ENCODE data around the gene ANK3.

Gene ANK3

GRCh38 chr10:60266513-60266912, 123.2 kb downstream of the ANK3 start:
- ATAC-seq (replicated peaks; ENCODE audit: extremely low read depth, poor library complexity, severe bottlenecking) (no peak), DNase-seq (ENCODE audit: low spot score in 2 of 2) (no peak)
- H3K9me3 Mint-ChIP-seq: no peaks in the 10 kb centered on the region
- H3K4me3 Mint-ChIP-seq: no peak overlapping the region
- H3K27me3 Mint-ChIP-seq: no peaks in the 10 kb centered on the region
- H3K4me1 Mint-ChIP-seq: no peaks in the 10 kb centered on the region
- no peak overlapping the region for H3K27ac Mint-ChIP-seq (ENCODE audit: low read depth)
- peaks cover 14% of the 10 kb centered on the region for H3K36me3 Mint-ChIP-seq (ENCODE audit: insufficient read depth)

- Mint-ChIP-seq H3K9me3 (no peaks in the 10 kb centered on the region), H3K4me1 (no peaks in the 10 kb centered on the region), H3K27ac (ENCODE audit: low read depth) (no peak overlapping the region), H3K27me3 (no peaks in the 10 kb centered on the region), H3K36me3 (ENCODE audit: insufficient read depth) (peaks cover 28% of the 10 kb centered on the region), H3K4me3 (no peak overlapping the region)
- DNase-seq (ENCODE audit: low spot score in 2 of 2) (no peak), ATAC-seq (replicated peaks; ENCODE audit: extremely low read depth, poor library complexity, severe bottlenecking) (no peak)
Measured at GRCh38 chr10:60262647-60263126, 127.0 kb downstream of the ANK3 start.

DNA sequence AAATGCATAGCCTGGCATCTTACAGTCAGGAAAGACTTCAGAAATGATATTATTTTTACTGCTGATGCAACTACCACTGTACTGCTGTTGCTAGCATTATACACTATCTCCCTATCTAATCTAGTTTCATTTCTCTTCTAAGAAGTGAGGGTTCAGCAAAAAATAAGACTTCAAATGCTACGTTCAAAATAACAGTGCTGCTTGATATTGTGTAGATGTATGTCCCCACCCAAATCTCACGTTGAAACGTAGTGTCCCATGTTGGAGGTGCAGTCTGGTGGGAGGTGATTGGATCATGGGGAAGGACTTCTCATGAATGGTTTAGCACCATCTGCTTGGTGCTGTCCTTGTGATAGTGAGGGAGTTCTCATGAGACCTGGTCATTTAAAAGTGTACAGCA, 129.4 kb downstream of the ANK3 start:
- Mint-ChIP-seq H3K9me3 (no peaks in the 10 kb centered on the region), H3K27ac (ENCODE audit: low read depth) (no peak overlapping the region), H3K36me3 (ENCODE audit: insufficient read depth) (peaks cover 25% of the 10 kb centered on the region), H3K27me3 (no peaks in the 10 kb centered on the region), H3K4me3 (no peak overlapping the region), H3K4me1 (no peaks in the 10 kb centered on the region)
- ATAC-seq (replicated peaks; ENCODE audit: extremely low read depth, poor library complexity, severe bottlenecking): no peak
- DNase-seq (ENCODE audit: low spot score in 2 of 2): no peak

- no peak for ATAC-seq (replicated peaks; ENCODE audit: extremely low read depth, poor library complexity, severe bottlenecking)
- Mint-ChIP-seq H3K4me1 (peaks cover 6% of the 10 kb centered on the region), H3K4me3 (no peak overlapping the region), H3K27me3 (no peaks in the 10 kb centered on the region), H3K27ac (ENCODE audit: low read depth) (no peak overlapping the region), H3K36me3 (ENCODE audit: insufficient read depth) (peaks cover 26% of the 10 kb centered on the region), H3K9me3 (no peaks in the 10 kb centered on the region)
- DNase-seq (ENCODE audit: low spot score in 2 of 2): no peak
Measured at GRCh38 chr10:60258429-60258797, 131.3 kb downstream of the ANK3 start.

DNA sequence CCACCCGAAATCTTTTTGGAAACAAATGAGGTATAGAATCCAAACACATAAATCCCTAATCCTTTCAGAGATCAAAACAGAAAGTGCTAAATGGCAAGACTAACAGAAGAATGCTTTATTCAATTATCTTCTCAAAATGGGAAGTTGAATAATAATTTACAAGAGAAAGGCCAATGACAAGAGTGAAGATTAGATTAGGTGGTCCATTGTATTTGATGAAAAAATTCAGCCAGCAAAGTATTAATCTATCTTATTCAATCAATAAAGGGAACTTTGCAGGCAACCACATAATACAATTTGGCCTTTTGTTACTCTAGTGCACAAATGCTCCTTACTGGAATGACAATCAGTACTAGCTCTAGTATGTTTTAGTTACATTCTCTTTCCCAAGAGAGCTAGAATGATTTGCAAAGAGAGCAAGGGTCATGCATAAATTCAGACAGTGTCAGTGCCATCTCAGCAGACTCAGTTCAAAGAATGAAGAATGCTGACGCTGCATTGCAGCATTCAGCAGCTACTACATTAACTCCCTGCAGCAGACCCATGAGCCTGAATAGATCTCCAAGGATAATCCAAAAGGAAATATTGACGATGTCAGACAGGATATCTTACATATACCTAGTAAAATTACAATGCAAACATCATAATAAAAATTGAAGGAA, 131.8 kb downstream of the ANK3 start:
- no peaks in the 10 kb centered on the region for H3K9me3 Mint-ChIP-seq
- H3K36me3 Mint-ChIP-seq (ENCODE audit: insufficient read depth): peaks cover 25% of the 10 kb centered on the region
- no peak for DNase-seq (ENCODE audit: low spot score in 2 of 2)
- no peaks in the 10 kb centered on the region for H3K27me3 Mint-ChIP-seq
- H3K4me1 Mint-ChIP-seq: peaks cover 6% of the 10 kb centered on the region
- no peak overlapping the region for H3K4me3 Mint-ChIP-seq
- no peak overlapping the region for H3K27ac Mint-ChIP-seq (ENCODE audit: low read depth)
- no peak for ATAC-seq (replicated peaks; ENCODE audit: extremely low read depth, poor library complexity, severe bottlenecking)

- DNase-seq (ENCODE audit: low spot score in 2 of 2): no peak
- no peak for ATAC-seq (replicated peaks; ENCODE audit: extremely low read depth, poor library complexity, severe bottlenecking)
- Mint-ChIP-seq H3K4me3 (no peak overlapping the region), H3K9me3 (no peaks in the 10 kb centered on the region), H3K27ac (ENCODE audit: low read depth) (no peak overlapping the region), H3K4me1 (peaks cover 6% of the 10 kb centered on the region), H3K27me3 (no peaks in the 10 kb centered on the region), H3K36me3 (ENCODE audit: insufficient read depth) (peaks cover 10% of the 10 kb centered on the region)
Measured at GRCh38 chr10:60254776-60255175, 134.9 kb downstream of the ANK3 start.

GRCh38 chr10:60253484-60253883, 136.2 kb downstream of the ANK3 start:
- no peak overlapping the region for H3K27ac Mint-ChIP-seq (ENCODE audit: low read depth)
- H3K36me3 Mint-ChIP-seq (ENCODE audit: insufficient read depth): peaks cover 7% of the 10 kb centered on the region
- peaks cover 6% of the 10 kb centered on the region for H3K4me1 Mint-ChIP-seq
- no peak for ATAC-seq (replicated peaks; ENCODE audit: extremely low read depth, poor library complexity, severe bottlenecking)
- no peak overlapping the region for H3K4me3 Mint-ChIP-seq
- no peak for DNase-seq (ENCODE audit: low spot score in 2 of 2)
- H3K9me3 Mint-ChIP-seq: no peaks in the 10 kb centered on the region
- H3K27me3 Mint-ChIP-seq: no peaks in the 10 kb centered on the region

- ATAC-seq (replicated peaks; ENCODE audit: extremely low read depth, poor library complexity, severe bottlenecking): no peak
- H3K27ac Mint-ChIP-seq (ENCODE audit: low read depth): no peak overlapping the region
- no peak for DNase-seq (ENCODE audit: low spot score in 2 of 2)
- no peaks in the 10 kb centered on the region for H3K9me3 Mint-ChIP-seq
- no peaks in the 10 kb centered on the region for H3K27me3 Mint-ChIP-seq
- H3K36me3 Mint-ChIP-seq (ENCODE audit: insufficient read depth): peaks cover 6% of the 10 kb centered on the region
- H3K4me1 Mint-ChIP-seq: peaks cover 6% of the 10 kb centered on the region
- H3K4me3 Mint-ChIP-seq: no peak overlapping the region
Measured at GRCh38 chr10:60252688-60253087, 137.0 kb downstream of the ANK3 start.

DNA sequence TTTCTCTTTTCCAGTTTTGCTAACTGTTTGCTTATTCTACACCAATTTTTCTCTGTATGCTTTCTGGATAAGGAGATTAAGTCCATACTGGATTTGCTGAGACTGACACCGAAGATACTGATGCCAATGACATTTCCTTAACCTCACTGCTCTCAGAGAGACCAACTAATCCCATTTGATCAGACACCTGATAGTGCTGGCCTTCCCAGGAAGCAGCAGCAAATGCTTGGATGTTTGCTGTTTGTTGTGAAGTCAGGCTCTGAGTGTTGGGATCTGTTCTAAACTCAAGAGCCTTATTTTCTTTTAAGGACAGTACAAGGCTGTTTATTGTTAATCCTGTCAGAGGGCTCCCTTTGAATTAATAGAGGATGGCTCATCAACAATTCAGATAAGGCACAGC, 143.3 kb downstream of the ANK3 start:
- no peak for DNase-seq (ENCODE audit: low spot score in 2 of 2)
- Mint-ChIP-seq H3K4me3 (no peak overlapping the region), H3K27me3 (no peaks in the 10 kb centered on the region), H3K27ac (ENCODE audit: low read depth) (no peak overlapping the region), H3K36me3 (ENCODE audit: insufficient read depth) (no peaks in the 10 kb centered on the region), H3K9me3 (no peaks in the 10 kb centered on the region), H3K4me1 (no peaks in the 10 kb centered on the region)
- ATAC-seq (replicated peaks; ENCODE audit: extremely low read depth, poor library complexity, severe bottlenecking): no peak

- no peak for ATAC-seq (replicated peaks; ENCODE audit: extremely low read depth, poor library complexity, severe bottlenecking)
- peak overlapping the region; percentile 86 for H3K27ac Mint-ChIP-seq (ENCODE audit: low read depth)
- no peaks in the 10 kb centered on the region for H3K36me3 Mint-ChIP-seq (ENCODE audit: insufficient read depth)
- DNase-seq (ENCODE audit: low spot score in 2 of 2): no peak
- no peak overlapping the region for H3K4me3 Mint-ChIP-seq
- peaks cover 31% of the 10 kb centered on the region for H3K4me1 Mint-ChIP-seq
- no peaks in the 10 kb centered on the region for H3K9me3 Mint-ChIP-seq
- H3K27me3 Mint-ChIP-seq: no peaks in the 10 kb centered on the region
Measured at GRCh38 chr10:60239228-60239627, 150.4 kb downstream of the ANK3 start.

GRCh38 chr10:60238759-60239100, 150.9 kb downstream of the ANK3 start:
- peak overlapping the region; percentile 86 for H3K27ac Mint-ChIP-seq (ENCODE audit: low read depth)
- H3K27me3 Mint-ChIP-seq: no peaks in the 10 kb centered on the region
- H3K4me1 Mint-ChIP-seq: peaks cover 31% of the 10 kb centered on the region
- ATAC-seq (replicated peaks; ENCODE audit: extremely low read depth, poor library complexity, severe bottlenecking): no peak
- no peak for DNase-seq (ENCODE audit: low spot score in 2 of 2)
- no peaks in the 10 kb centered on the region for H3K36me3 Mint-ChIP-seq (ENCODE audit: insufficient read depth)
- H3K9me3 Mint-ChIP-seq: no peaks in the 10 kb centered on the region
- peak overlapping the region; percentile 81 for H3K4me3 Mint-ChIP-seq

- H3K4me1 Mint-ChIP-seq: peaks cover 31% of the 10 kb centered on the region
- no peaks in the 10 kb centered on the region for H3K27me3 Mint-ChIP-seq
- no peaks in the 10 kb centered on the region for H3K36me3 Mint-ChIP-seq (ENCODE audit: insufficient read depth)
- peak overlapping the region; percentile 81 for H3K4me3 Mint-ChIP-seq
- ATAC-seq (replicated peaks; ENCODE audit: extremely low read depth, poor library complexity, severe bottlenecking) (peak; percentile 49), DNase-seq (ENCODE audit: low spot score in 2 of 2) (no peak)
- H3K27ac Mint-ChIP-seq (ENCODE audit: low read depth): peak overlapping the region; percentile 86
- no peaks in the 10 kb centered on the region for H3K9me3 Mint-ChIP-seq
Measured at GRCh38 chr10:60237977-60238758, 151.5 kb downstream of the ANK3 start.

GRCh38 chr10:60236869-60237524, 152.7 kb downstream of the ANK3 start:
- Mint-ChIP-seq H3K9me3 (no peaks in the 10 kb centered on the region), H3K4me3 (peak overlapping the region; percentile 81), H3K27ac (ENCODE audit: low read depth) (peak overlapping the region; percentile 86), H3K4me1 (peaks cover 31% of the 10 kb centered on the region), H3K27me3 (no peaks in the 10 kb centered on the region), H3K36me3 (ENCODE audit: insufficient read depth) (no peaks in the 10 kb centered on the region)
- DNase-seq (ENCODE audit: low spot score in 2 of 2): peak in 1 of 2 donors; percentile 17
- ATAC-seq (replicated peaks; ENCODE audit: extremely low read depth, poor library complexity, severe bottlenecking): peak; percentile 71

Data from central memory CD8-positive, alpha-beta T cell (primary cell).